ENCODE data around the gene GVQW3. TPM values are rescaled to one million over a fixed set of nuclear protein-coding genes. Genes with fewer than 3 reads are reported as not detected.

The GVQW3 gene
- total RNA-seq, 1 donor from 2014 or later = 6.1 TPM

DNA sequence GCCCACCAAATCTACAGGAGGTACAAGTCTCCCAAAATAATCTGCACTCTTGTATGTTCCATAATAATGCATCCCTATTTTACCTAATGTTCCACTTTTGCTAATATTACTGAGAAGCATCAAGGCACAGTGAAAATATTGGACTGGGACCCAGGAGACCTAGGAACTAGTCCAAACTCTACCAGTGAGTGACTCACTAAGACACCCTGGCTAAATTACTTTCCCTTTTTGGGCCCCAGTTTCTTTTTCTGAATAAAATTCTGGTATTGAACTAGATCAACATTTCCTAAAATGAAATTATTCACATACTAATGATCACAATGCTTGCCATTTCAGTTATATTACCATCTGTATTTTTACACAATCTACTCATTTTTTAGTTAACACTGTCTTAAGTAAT is 19.7 kb upstream of the GVQW3 start:
- Mint-ChIP-seq H3K4me3 (ENCODE audit: unreplicated experiment) (no peak overlapping the region), H3K9me3 (ENCODE audit: unreplicated experiment) (no peaks in the 10 kb centered on the region), H3K36me3 (ENCODE audit: low read depth, unreplicated experiment) (no peaks in the 10 kb centered on the region), H3K27ac (ENCODE audit: unreplicated experiment) (no peak overlapping the region), H3K27me3 (ENCODE audit: unreplicated experiment) (no peaks in the 10 kb centered on the region), H3K4me1 (ENCODE audit: unreplicated experiment) (no peaks in the 10 kb centered on the region)
- TF ChIP-seq, protein P1, sequence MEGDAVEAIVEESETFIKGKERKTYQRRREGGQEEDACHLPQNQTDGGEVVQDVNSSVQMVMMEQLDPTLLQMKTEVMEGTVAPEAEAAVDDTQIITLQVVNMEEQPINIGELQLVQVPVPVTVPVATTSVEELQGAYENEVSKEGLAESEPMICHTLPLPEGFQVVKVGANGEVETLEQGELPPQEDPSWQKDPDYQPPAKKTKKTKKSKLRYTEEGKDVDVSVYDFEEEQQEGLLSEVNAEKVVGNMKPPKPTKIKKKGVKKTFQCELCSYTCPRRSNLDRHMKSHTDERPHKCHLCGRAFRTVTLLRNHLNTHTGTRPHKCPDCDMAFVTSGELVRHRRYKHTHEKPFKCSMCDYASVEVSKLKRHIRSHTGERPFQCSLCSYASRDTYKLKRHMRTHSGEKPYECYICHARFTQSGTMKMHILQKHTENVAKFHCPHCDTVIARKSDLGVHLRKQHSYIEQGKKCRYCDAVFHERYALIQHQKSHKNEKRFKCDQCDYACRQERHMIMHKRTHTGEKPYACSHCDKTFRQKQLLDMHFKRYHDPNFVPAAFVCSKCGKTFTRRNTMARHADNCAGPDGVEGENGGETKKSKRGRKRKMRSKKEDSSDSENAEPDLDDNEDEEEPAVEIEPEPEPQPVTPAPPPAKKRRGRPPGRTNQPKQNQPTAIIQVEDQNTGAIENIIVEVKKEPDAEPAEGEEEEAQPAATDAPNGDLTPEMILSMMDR (IDR thresholded peaks at IDR 0.05; ENCODE audit: unreplicated experiment) = no peak
- no peak for DNase-seq (ENCODE audit: low spot score)

DNA sequence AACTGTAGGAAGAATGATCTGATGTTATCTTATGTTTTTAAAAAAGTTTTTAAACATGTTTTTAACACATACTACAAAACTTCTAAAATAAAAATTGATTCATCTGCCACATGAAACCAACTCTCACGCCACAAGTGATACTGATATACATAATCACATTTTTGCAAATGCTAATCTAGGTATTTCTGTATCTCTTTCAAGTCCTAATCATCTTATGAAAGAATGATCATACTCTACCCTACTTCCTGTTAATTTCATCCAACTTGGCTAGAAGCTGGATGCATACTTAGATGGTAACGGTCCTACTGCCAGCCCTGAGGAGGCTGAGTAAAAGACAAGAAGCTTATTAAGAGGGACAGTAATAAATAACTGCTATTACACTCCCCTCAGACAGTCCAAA is 19.3 kb upstream of the GVQW3 start:
- H3K4me1 Mint-ChIP-seq (ENCODE audit: unreplicated experiment) = no peaks in the 10 kb centered on the region
- no peak overlapping the region for H3K27ac Mint-ChIP-seq (ENCODE audit: unreplicated experiment)
- no peaks in the 10 kb centered on the region for H3K27me3 Mint-ChIP-seq (ENCODE audit: unreplicated experiment)
- no peak overlapping the region for H3K4me3 Mint-ChIP-seq (ENCODE audit: unreplicated experiment)
- H3K36me3 Mint-ChIP-seq (ENCODE audit: low read depth, unreplicated experiment) = no peaks in the 10 kb centered on the region
- H3K9me3 Mint-ChIP-seq (ENCODE audit: unreplicated experiment) = no peaks in the 10 kb centered on the region
- TF ChIP-seq, protein P1 (IDR thresholded peaks at IDR 0.05; ENCODE audit: unreplicated experiment) = no peak
- no peak for DNase-seq (ENCODE audit: low spot score)

DNA sequence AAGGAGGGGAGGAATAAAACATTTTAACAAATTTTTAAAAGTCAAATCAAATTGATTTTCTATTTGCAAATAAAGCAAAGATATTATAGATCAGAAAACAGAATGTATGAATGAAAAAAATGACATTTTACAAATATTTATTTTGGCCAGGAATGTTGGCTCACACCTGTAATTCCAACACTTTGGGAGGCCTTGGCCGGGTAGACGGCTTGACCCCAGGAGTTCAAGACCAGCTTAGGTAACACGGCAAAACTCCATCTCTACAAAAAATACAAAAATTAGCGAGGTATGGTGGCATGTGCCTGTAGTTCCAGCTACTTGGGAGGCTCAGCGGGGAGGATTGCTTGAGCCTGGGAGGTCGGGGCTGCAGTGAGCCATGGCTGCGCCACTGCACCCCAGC is 18.4 kb upstream of the GVQW3 start:
- H3K27me3 Mint-ChIP-seq (ENCODE audit: unreplicated experiment) = no peaks in the 10 kb centered on the region
- H3K27ac Mint-ChIP-seq (ENCODE audit: unreplicated experiment) = no peak overlapping the region
- TF ChIP-seq, protein P1 (IDR thresholded peaks at IDR 0.05; ENCODE audit: unreplicated experiment) = no peak
- DNase-seq (ENCODE audit: low spot score) = no peak
- no peak overlapping the region for H3K4me3 Mint-ChIP-seq (ENCODE audit: unreplicated experiment)
- no peaks in the 10 kb centered on the region for H3K9me3 Mint-ChIP-seq (ENCODE audit: unreplicated experiment)
- H3K36me3 Mint-ChIP-seq (ENCODE audit: low read depth, unreplicated experiment) = no peaks in the 10 kb centered on the region
- H3K4me1 Mint-ChIP-seq (ENCODE audit: unreplicated experiment) = no peaks in the 10 kb centered on the region

DNA sequence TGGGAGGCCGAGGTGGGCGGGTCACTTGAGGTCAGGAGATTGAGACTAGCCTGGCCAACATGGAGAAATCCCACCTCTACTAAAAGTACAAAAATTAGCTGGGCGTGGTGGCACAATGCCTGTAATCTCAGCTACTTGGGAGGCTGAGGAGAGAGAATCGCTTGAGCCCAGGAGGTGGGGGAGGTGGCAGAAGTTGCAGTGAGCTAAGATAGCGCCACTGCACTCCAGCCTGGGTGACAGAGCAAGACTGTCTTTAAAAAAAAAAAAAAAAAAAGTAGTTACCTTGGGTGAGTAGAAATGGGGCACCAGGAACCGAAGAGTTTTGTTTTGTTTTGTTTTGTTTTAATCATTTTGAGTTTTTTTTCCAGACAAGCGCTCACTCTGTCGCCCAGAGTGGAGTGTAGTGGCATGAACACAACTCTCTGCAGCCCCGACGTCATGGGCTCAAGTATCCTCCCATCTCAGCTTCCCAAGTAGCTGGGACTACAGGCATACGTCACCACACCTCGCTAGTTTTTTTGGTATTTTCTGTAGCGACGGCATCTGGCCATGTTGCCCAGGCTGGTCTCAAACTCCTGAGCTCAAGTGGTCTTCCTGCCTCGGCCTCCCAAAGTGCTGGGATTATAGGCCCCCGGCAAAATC is 16.0 kb upstream of the GVQW3 start:
- H3K9me3 Mint-ChIP-seq (ENCODE audit: unreplicated experiment) = no peaks in the 10 kb centered on the region
- H3K36me3 Mint-ChIP-seq (ENCODE audit: low read depth, unreplicated experiment) = no peaks in the 10 kb centered on the region
- no peak for DNase-seq (ENCODE audit: low spot score)
- H3K27me3 Mint-ChIP-seq (ENCODE audit: unreplicated experiment) = no peaks in the 10 kb centered on the region
- TF ChIP-seq, protein P1 (IDR thresholded peaks at IDR 0.05; ENCODE audit: unreplicated experiment) = no peak
- H3K4me3 Mint-ChIP-seq (ENCODE audit: unreplicated experiment) = no peak overlapping the region
- no peak overlapping the region for H3K27ac Mint-ChIP-seq (ENCODE audit: unreplicated experiment)
- no peaks in the 10 kb centered on the region for H3K4me1 Mint-ChIP-seq (ENCODE audit: unreplicated experiment)

DNA sequence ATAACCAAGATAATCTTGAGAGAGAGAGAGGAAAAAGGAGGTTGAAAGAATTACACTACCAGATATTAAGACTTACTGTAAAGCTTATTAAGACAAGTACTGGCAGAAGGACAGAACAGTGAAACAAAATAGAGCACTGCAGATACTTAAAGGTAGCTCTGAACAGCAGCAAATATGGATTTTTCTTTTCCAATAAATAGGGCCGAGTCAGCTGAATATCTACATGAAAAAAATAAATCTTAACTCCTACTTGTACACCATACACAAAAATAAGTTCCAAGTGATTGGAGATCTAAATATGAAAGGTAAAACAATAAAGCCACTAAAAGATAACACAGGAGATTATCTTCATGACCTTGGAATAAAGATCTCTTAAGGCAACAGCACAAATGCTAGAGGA is 12.6 kb upstream of the GVQW3 start:
- Mint-ChIP-seq H3K27ac (ENCODE audit: unreplicated experiment) (no peak overlapping the region), H3K9me3 (ENCODE audit: unreplicated experiment) (no peaks in the 10 kb centered on the region), H3K36me3 (ENCODE audit: low read depth, unreplicated experiment) (no peaks in the 10 kb centered on the region), H3K27me3 (ENCODE audit: unreplicated experiment) (no peaks in the 10 kb centered on the region), H3K4me1 (ENCODE audit: unreplicated experiment) (peaks cover 4% of the 10 kb centered on the region), H3K4me3 (ENCODE audit: unreplicated experiment) (no peak overlapping the region)
- TF ChIP-seq, protein P1 (IDR thresholded peaks at IDR 0.05; ENCODE audit: unreplicated experiment) = no peak
- no peak for DNase-seq (ENCODE audit: low spot score)

All from endothelial cell (in vitro differentiated cells).